ENCODE data around the gene CELA2B. TPM values are rescaled to one million over a fixed set of nuclear protein-coding genes. Genes with fewer than 3 reads are reported as not detected.
"Not testable (repeated sequence)": the region's sequence is repeated elsewhere in the genome, so short reads cannot be mapped to it uniquely, and the experiment has no call there.

The CELA2B gene
- total RNA-seq, 1 experiment from 2014 or later, result not detected

DNA sequence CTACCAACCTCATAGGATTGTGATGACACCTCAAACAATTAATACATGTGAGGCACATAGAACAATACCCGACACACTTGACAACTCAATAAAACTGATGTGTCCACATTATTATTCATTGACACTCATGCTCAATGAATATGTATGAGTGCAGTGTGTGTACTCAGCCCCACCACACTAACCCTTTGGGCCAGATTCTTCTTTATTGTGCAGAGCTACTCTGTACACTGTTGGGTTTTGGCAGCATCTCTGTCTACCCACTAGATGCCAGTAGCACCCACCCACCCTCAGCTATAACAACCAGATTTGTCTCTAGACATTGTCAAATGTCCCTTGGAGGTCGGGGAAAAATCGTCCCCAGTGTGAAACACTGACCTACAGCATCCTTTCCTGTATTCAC is 38.0 kb downstream of the CELA2B start:
- peaks cover 24% of the 10 kb centered on the region for H3K4me1 Mint-ChIP-seq
- ATAC-seq, result no peak
- H3K36me3 Mint-ChIP-seq, result peaks cover 27% of the 10 kb centered on the region
- no peaks in the 10 kb centered on the region for H3K9me3 Mint-ChIP-seq
- no peak for DNase-seq (ENCODE audit: low spot score)
- POLR2A ChIA-PET, result interaction anchor here (0.6 kb wide), 1 partner anchor 268 kb away, joined by 3 read pairs; no protein-coding TSS in a partner anchor
- H3K27ac Mint-ChIP-seq, result no peak overlapping the region
- CTCF ChIA-PET, result interaction anchor here (0.6 kb wide), 1 partner anchor 13 kb away, joined by 3 read pairs; the partner anchor contains the start of gene DNAJC16
- TF ChIP-seq NR3C1 (CRISPR knock-in tag; conservative IDR thresholded peaks at IDR 0.05; ENCODE audit: low read depth), result no peak
- TF ChIP-seq ZNF232 (CRISPR knock-in tag; IDR thresholded peaks at IDR 0.05), result no peak
- TF ChIP-seq JUN (CRISPR knock-in tag; IDR thresholded peaks at IDR 0.05), result no peak
- TF ChIP-seq MXD4 (CRISPR knock-in tag; IDR thresholded peaks at IDR 0.05; ENCODE audit: borderline replicate concordance), result no peak
- TF ChIP-seq, protein P1, sequence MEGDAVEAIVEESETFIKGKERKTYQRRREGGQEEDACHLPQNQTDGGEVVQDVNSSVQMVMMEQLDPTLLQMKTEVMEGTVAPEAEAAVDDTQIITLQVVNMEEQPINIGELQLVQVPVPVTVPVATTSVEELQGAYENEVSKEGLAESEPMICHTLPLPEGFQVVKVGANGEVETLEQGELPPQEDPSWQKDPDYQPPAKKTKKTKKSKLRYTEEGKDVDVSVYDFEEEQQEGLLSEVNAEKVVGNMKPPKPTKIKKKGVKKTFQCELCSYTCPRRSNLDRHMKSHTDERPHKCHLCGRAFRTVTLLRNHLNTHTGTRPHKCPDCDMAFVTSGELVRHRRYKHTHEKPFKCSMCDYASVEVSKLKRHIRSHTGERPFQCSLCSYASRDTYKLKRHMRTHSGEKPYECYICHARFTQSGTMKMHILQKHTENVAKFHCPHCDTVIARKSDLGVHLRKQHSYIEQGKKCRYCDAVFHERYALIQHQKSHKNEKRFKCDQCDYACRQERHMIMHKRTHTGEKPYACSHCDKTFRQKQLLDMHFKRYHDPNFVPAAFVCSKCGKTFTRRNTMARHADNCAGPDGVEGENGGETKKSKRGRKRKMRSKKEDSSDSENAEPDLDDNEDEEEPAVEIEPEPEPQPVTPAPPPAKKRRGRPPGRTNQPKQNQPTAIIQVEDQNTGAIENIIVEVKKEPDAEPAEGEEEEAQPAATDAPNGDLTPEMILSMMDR (IDR thresholded peaks at IDR 0.05), result no peak
- TF ChIP-seq, protein P2, sequence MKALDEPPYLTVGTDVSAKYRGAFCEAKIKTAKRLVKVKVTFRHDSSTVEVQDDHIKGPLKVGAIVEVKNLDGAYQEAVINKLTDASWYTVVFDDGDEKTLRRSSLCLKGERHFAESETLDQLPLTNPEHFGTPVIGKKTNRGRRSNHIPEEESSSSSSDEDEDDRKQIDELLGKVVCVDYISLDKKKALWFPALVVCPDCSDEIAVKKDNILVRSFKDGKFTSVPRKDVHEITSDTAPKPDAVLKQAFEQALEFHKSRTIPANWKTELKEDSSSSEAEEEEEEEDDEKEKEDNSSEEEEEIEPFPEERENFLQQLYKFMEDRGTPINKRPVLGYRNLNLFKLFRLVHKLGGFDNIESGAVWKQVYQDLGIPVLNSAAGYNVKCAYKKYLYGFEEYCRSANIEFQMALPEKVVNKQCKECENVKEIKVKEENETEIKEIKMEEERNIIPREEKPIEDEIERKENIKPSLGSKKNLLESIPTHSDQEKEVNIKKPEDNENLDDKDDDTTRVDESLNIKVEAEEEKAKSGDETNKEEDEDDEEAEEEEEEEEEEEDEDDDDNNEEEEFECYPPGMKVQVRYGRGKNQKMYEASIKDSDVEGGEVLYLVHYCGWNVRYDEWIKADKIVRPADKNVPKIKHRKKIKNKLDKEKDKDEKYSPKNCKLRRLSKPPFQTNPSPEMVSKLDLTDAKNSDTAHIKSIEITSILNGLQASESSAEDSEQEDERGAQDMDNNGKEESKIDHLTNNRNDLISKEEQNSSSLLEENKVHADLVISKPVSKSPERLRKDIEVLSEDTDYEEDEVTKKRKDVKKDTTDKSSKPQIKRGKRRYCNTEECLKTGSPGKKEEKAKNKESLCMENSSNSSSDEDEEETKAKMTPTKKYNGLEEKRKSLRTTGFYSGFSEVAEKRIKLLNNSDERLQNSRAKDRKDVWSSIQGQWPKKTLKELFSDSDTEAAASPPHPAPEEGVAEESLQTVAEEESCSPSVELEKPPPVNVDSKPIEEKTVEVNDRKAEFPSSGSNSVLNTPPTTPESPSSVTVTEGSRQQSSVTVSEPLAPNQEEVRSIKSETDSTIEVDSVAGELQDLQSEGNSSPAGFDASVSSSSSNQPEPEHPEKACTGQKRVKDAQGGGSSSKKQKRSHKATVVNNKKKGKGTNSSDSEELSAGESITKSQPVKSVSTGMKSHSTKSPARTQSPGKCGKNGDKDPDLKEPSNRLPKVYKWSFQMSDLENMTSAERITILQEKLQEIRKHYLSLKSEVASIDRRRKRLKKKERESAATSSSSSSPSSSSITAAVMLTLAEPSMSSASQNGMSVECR (CRISPR knock-in tag; IDR thresholded peaks at IDR 0.05; ENCODE audit: borderline replicate concordance), result no peak
- TF ChIP-seq FOXP1 (CRISPR knock-in tag; IDR thresholded peaks at IDR 0.05; ENCODE audit: borderline replicate concordance), result no peak
- TF ChIP-seq SOX15 (CRISPR knock-in tag; IDR thresholded peaks at IDR 0.05), result no peak
- TF ChIP-seq, protein P3, sequence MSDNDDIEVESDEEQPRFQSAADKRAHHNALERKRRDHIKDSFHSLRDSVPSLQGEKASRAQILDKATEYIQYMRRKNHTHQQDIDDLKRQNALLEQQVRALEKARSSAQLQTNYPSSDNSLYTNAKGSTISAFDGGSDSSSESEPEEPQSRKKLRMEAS (CRISPR knock-in tag; IDR thresholded peaks at IDR 0.05), result no peak
- TF ChIP-seq, protein P4, sequence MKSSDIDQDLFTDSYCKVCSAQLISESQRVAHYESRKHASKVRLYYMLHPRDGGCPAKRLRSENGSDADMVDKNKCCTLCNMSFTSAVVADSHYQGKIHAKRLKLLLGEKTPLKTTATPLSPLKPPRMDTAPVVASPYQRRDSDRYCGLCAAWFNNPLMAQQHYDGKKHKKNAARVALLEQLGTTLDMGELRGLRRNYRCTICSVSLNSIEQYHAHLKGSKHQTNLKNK (CRISPR knock-in tag; IDR thresholded peaks at IDR 0.05), result no peak
- TF ChIP-seq, protein P5, sequence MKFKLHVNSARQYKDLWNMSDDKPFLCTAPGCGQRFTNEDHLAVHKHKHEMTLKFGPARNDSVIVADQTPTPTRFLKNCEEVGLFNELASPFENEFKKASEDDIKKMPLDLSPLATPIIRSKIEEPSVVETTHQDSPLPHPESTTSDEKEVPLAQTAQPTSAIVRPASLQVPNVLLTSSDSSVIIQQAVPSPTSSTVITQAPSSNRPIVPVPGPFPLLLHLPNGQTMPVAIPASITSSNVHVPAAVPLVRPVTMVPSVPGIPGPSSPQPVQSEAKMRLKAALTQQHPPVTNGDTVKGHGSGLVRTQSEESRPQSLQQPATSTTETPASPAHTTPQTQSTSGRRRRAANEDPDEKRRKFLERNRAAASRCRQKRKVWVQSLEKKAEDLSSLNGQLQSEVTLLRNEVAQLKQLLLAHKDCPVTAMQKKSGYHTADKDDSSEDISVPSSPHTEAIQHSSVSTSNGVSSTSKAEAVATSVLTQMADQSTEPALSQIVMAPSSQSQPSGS (CRISPR knock-in tag; IDR thresholded peaks at IDR 0.05; ENCODE audit: borderline replicate concordance, low read depth), result no peak
- TF ChIP-seq, protein P6, sequence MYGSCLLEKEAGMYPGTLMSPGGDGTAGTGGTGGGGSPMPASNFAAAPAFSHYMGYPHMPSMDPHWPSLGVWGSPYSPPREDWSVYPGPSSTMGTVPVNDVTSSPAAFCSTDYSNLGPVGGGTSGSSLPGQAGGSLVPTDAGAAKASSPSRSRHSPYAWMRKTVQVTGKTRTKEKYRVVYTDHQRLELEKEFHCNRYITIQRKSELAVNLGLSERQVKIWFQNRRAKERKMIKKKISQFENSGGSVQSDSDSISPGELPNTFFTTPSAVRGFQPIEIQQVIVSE (CRISPR knock-in tag; IDR thresholded peaks at IDR 0.05; ENCODE audit: borderline replicate concordance), result no peak
- no peak for TF ChIP-seq ZNF138 (CRISPR knock-in tag; conservative IDR thresholded peaks at IDR 0.05)
- no peak for TF ChIP-seq FOXK1 (CRISPR knock-in tag; IDR thresholded peaks at IDR 0.05)
- TF ChIP-seq ZNF121 (CRISPR knock-in tag; IDR thresholded peaks at IDR 0.05), result no peak
- no peak for TF ChIP-seq RORB (CRISPR knock-in tag; IDR thresholded peaks at IDR 0.05)
- TF ChIP-seq CREB1 (CRISPR knock-in tag; IDR thresholded peaks at IDR 0.05), result no peak
- H3K4me3 Mint-ChIP-seq, result no peak overlapping the region
- no peaks in the 10 kb centered on the region for H3K27me3 Mint-ChIP-seq (ENCODE audit: low read depth)

DNA sequence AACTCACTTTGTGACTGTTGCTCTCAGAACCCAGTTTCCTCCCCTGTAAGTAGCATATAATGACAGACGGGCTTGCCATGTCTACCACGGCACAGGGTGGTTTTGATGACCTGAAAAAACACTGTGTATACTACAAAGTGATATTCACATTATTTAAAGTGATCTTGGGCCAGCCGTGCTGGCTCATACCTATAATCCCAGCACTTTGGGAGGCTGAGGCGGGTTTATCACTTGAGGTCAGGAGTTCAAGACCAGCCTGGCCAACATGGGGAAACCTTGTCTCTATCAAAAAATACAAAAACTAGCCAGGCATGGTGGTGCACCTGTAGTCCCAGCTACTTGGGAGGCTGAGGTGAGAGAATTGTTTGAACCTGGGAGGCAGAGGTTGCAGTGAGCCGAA is 38.7 kb downstream of the CELA2B start:
- H3K9me3 Mint-ChIP-seq; DNase-seq (ENCODE audit: low spot score); CTCF ChIA-PET; POLR2A ChIA-PET; H3K27me3 Mint-ChIP-seq (ENCODE audit: low read depth); H3K27ac Mint-ChIP-seq; ATAC-seq; H3K4me3 Mint-ChIP-seq: not testable (repeated sequence)
- H3K4me1 Mint-ChIP-seq, result peaks cover 19% of the 10 kb centered on the region
- H3K36me3 Mint-ChIP-seq, result peaks cover 27% of the 10 kb centered on the region

Data from WTC11 (cell line).